RWPE2 (cell line): Measurements from ENCODE around the gene NME7.

Source experiments
- ATAC-seq: fragments of 200-7000 bp; cut with Tn5 transposase; 3 replicates; pipeline ENCODE4 v1.9.1; 2021; ENCODE audit warnings: low read depth
- DNase-seq: peaks from one replicate; pipeline ENCODE4 v3.0.0-alpha.2; 2020; ENCODE audit warnings: low spot score
- H3K27ac ChIP-seq: fragments of 450-650 bp; 2 replicates; pipeline ENCODE4 v1.5.1; 2017; ENCODE audit warnings: mild to moderate bottlenecking; ENCODE audit not compliant: poor library complexity, severe bottlenecking
- H3K27me3 ChIP-seq: fragments of 250-450 bp; sonication (Bioruptor Pico); 2 replicates; pipeline ENCODE4 v1.5.1; 2021; ENCODE audit warnings: mild to moderate bottlenecking, moderate library complexity; ENCODE audit not compliant: insufficient read depth, poor library complexity, severe bottlenecking
- H3K36me3 ChIP-seq: fragments of 250-450 bp; sonication (Bioruptor Pico); 2 replicates; pipeline ENCODE4 v1.5.1; 2020; ENCODE audit warnings: low read depth, mild to moderate bottlenecking, moderate library complexity
- H3K4me1 ChIP-seq: fragments of 250-450 bp; sonication (Bioruptor Pico); 2 replicates; pipeline ENCODE4 v1.5.1; 2021; ENCODE audit warnings: mild to moderate bottlenecking, moderate library complexity; ENCODE audit not compliant: insufficient read depth, poor library complexity, severe bottlenecking
- H3K4me3 ChIP-seq: fragments of 250-450 bp; sonication (Bioruptor Pico); 2 replicates; pipeline ENCODE4 v1.5.1; 2021; ENCODE audit warnings: mild to moderate bottlenecking, moderate library complexity; ENCODE audit not compliant: severe bottlenecking
- H3K9me3 ChIP-seq: fragments of 250-450 bp; sonication (Bioruptor Pico); 2 replicates; pipeline ENCODE4 v1.5.1; 2021; ENCODE audit warnings: mild to moderate bottlenecking, moderate library complexity; ENCODE audit not compliant: severe bottlenecking
- CTCF ChIP-seq: fragments of 450-650 bp; IDR thresholded peaks from one replicate; pipeline ENCODE4 v1.5.1; 2017; ENCODE audit warnings: mild to moderate bottlenecking, moderate library complexity; ENCODE audit not compliant: poor library complexity, severe bottlenecking

The NME7 gene

GRCh38 chr1:169305948-169306347, 61.6 kb downstream of the NME7 start:
- H3K27me3 ChIP-seq = no peaks in the 10 kb centered on the region
- ATAC-seq = no peak
- no peak for TF ChIP-seq CTCF
- DNase-seq = no peak
- H3K27ac ChIP-seq = no peak overlapping the region
- H3K36me3 ChIP-seq = no peaks in the 10 kb centered on the region; the same call in 1 of the 2 replicates
- H3K4me1 ChIP-seq = no peaks in the 10 kb centered on the region
- no peaks in the 10 kb centered on the region for H3K9me3 ChIP-seq
- no peak overlapping the region for H3K4me3 ChIP-seq

DNA sequence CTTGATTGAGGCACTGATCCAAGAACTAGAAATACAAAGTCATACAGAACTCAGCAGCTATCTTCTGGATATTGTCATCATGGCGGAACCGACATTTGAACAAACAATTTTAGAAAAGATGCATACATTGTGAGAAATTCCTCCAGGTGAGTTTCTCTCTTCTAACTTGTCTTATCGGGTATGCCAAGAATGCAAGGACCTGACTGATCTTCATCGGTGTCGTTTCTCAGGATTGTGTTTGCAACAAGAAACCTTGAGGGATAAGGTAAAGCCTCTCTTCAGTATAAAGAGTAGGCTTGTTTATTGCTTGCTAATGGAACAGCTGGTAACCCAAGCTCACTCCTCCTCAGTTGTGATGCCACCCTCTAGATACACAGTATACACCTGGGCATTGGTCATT, 62.2 kb downstream of the NME7 start:
- Histone ChIP-seq H3K9me3 (no peaks in the 10 kb centered on the region), H3K4me1 (no peaks in the 10 kb centered on the region), H3K27ac (no peak overlapping the region), H3K4me3 (no peak overlapping the region), H3K27me3 (no peaks in the 10 kb centered on the region), H3K36me3 (no peaks in the 10 kb centered on the region; the same call in 1 of the 2 replicates)
- no peak for TF ChIP-seq CTCF
- ATAC-seq (no peak), DNase-seq (no peak)

- no peak for DNase-seq
- Histone ChIP-seq H3K4me3 (no peak overlapping the region), H3K9me3 (no peaks in the 10 kb centered on the region), H3K27me3 (no peaks in the 10 kb centered on the region), H3K27ac (no peak overlapping the region), H3K36me3 (peaks cover 3% of the 10 kb centered on the region; the same call in 1 of the 2 replicates), H3K4me1 (no peaks in the 10 kb centered on the region)
- TF ChIP-seq CTCF = no peak
- ATAC-seq = no peak
Measured at GRCh38 chr1:169300854-169301253, 66.7 kb downstream of the NME7 start.

DNA sequence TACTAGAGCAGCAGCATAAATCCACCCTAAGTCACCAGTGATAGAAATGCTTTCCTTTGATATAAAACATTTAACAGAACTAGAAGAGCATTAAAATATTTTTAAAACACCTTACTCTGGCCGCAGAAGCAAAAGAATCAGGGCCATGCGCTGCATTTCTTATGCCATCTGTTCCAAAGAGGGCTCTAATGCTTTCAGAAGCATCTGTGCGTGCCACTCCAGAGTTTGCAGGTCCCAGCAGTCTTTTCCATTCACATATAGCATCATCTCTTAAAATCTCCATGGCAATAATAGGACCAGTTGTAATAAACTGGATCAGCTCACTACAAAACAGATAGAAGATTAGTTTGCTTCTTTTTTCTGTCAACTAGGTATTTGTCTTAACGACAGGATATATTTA, 69.2 kb downstream of the NME7 start:
- H3K36me3 ChIP-seq = peaks cover 3% of the 10 kb centered on the region; the same call in 1 of the 2 replicates
- no peak overlapping the region for H3K4me3 ChIP-seq
- no peak for DNase-seq
- no peaks in the 10 kb centered on the region for H3K9me3 ChIP-seq
- H3K4me1 ChIP-seq = no peaks in the 10 kb centered on the region
- no peak overlapping the region for H3K27ac ChIP-seq
- no peaks in the 10 kb centered on the region for H3K27me3 ChIP-seq
- ATAC-seq = no peak
- TF ChIP-seq CTCF = no peak

GRCh38 chr1:169295846-169296245, 71.8 kb downstream of the NME7 start:
- Histone ChIP-seq H3K27me3 (no peaks in the 10 kb centered on the region), H3K4me3 (no peak overlapping the region), H3K4me1 (no peaks in the 10 kb centered on the region), H3K36me3 (peaks cover 3% of the 10 kb centered on the region; the same call in 1 of the 2 replicates), H3K27ac (no peak overlapping the region), H3K9me3 (no peaks in the 10 kb centered on the region)
- DNase-seq = no peak
- no peak for ATAC-seq
- no peak for TF ChIP-seq CTCF
